ENCODE results near the gene CDH5.

- TF ChIP-seq CTCF (conservative IDR thresholded peaks at IDR 0.05) (no peak), ZFX (IDR thresholded peaks at IDR 0.05) (no peak)
Observed at GRCh38 chr16:66414891-66415290, 48.4 kb downstream of the CDH5 start.
